ENCODE measurements around the gene KIF9.

DNA sequence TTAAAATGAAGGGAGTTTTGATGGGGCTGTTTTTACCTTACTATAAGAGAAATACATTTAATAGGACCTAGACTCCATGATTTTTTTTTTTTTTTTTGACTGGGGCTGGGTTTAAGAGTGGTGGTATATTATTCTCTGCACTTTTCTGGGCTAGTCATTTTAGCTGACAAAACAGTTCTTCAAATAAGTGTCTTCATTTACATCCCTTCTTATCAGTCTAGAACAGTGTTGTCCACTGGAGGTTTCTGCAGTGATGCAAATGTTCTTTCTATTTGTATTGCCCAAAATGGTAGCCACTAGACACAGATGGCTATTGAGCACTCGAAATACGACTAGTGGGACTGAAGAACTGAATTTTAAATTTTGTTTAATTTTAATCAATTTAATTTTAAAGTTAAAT lies 37.4 kb upstream of the KIF9 start:
- TF ChIP-seq EZH2 (IDR thresholded peaks at IDR 0.05) (no peak), POLR2AphosphoS5 (IDR thresholded peaks at IDR 0.05; ENCODE audit: borderline replicate concordance, low read depth, low read length) (no peak), FOXP2 (optimal IDR thresholded peaks at IDR 0.05; ENCODE audit: control extremely low read depth, extremely low read length, insufficient read depth) (no peak)

Data from SK-N-MC (cell line).